Central memory CD8-positive, alpha-beta T cell (primary cell): ENCODE data around the gene CASP9.
"Not testable (repeated sequence)": the region's sequence is repeated elsewhere in the genome, so short reads cannot be mapped to it uniquely, and the experiment has no call there.

Experiments used
- ATAC-seq: fragments of 150-1000 bp; cut with Tn5 transposase; replicated peaks from 2 replicates; pipeline ENCODE4 v1.10.0; 2022; ENCODE audit warnings: mild to moderate bottlenecking, moderate FRiP score, moderate number of reproducible peaks; ENCODE audit not compliant: poor library complexity, severe bottlenecking; ENCODE audit errors: extremely low read depth
- DNase-seq, 2 donors: peaks; one replicate each; pipeline ENCODE4 v3.0.0; 2021; ENCODE audit warnings: low spot score in 2 of 2
- H3K27ac Mint-ChIP-seq: one replicate; pipeline ENCODE4 v1.8.0; 2022; ENCODE audit warnings: low read depth, mild to moderate bottlenecking, moderate library complexity, mixed read lengths
- H3K27me3 Mint-ChIP-seq: one replicate; pipeline ENCODE4 v1.8.0; 2022; ENCODE audit warnings: mixed read lengths
- H3K36me3 Mint-ChIP-seq: one replicate; pipeline ENCODE4 v1.8.0; 2022; ENCODE audit warnings: mild to moderate bottlenecking, moderate library complexity, mixed read lengths; ENCODE audit not compliant: insufficient read depth
- H3K4me1 Mint-ChIP-seq: one replicate; pipeline ENCODE4 v1.8.0; 2022; ENCODE audit warnings: mixed read lengths
- H3K4me3 Mint-ChIP-seq: one replicate; pipeline ENCODE4 v1.8.0; 2022; ENCODE audit warnings: mild to moderate bottlenecking, moderate library complexity, mixed read lengths
- H3K9me3 Mint-ChIP-seq: one replicate; pipeline ENCODE4 v1.8.0; 2022; ENCODE audit warnings: mixed read lengths

CASP9 gene

DNA sequence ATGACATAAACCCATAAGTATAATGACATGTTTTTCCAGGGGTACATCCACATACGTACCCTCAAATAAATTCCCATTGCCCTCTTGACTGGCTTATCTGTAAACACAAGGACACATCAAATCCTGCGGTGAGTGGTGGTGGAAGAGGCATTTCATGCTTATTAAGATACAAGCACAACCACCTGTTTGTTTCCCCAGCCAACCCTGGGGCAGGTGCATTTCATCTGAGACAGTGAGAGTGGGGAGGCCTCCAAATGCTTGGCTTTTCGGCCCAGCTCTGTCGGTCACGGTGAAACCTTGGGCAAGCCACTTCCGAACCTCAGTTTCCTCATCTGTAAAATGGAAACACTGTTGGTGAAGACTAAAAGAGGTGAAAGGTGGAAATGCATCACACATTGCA, 39.6 kb downstream of the CASP9 start:
- H3K9me3 Mint-ChIP-seq, H3K4me1 Mint-ChIP-seq, DNase-seq, H3K27me3 Mint-ChIP-seq, ATAC-seq, H3K36me3 Mint-ChIP-seq, H3K4me3 Mint-ChIP-seq, H3K27ac Mint-ChIP-seq: not testable (repeated sequence)

DNA sequence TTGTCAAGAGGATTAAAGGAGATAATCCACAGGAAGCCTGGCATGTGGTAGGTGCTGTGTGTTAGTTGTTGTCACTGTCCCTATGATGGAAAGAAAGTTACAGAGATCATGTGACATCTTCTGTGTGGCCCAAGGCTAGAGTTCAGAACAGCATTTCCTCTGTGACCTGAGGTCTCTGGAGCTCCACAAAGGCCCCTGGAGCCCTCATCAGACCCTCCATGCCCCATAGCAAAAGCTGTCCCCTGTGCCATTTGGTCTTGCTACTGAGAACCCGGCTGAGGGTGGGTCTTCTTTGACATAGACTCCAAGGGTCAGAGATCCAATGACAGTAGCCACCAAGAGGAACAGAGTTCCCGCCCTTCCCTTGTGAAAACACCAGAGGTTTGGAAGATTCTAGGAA, 40.0 kb downstream of the CASP9 start:
- H3K36me3 Mint-ChIP-seq, result peaks cover 7% of the 10 kb centered on the region
- no peaks in the 10 kb centered on the region for H3K4me1 Mint-ChIP-seq
- H3K27ac Mint-ChIP-seq, result no peak overlapping the region
- H3K9me3 Mint-ChIP-seq, result no peaks in the 10 kb centered on the region
- DNase-seq, result no peak
- H3K4me3 Mint-ChIP-seq, result no peak overlapping the region
- H3K27me3 Mint-ChIP-seq, result no peaks in the 10 kb centered on the region
- no peak for ATAC-seq

GRCh38 chr1:15482983-15483543, 41.0 kb downstream of the CASP9 start:
- H3K27me3 Mint-ChIP-seq, ATAC-seq, DNase-seq, H3K9me3 Mint-ChIP-seq, H3K36me3 Mint-ChIP-seq, H3K4me1 Mint-ChIP-seq, H3K4me3 Mint-ChIP-seq: not testable (repeated sequence)
- peak overlapping the region; percentile 59 for H3K27ac Mint-ChIP-seq

DNA sequence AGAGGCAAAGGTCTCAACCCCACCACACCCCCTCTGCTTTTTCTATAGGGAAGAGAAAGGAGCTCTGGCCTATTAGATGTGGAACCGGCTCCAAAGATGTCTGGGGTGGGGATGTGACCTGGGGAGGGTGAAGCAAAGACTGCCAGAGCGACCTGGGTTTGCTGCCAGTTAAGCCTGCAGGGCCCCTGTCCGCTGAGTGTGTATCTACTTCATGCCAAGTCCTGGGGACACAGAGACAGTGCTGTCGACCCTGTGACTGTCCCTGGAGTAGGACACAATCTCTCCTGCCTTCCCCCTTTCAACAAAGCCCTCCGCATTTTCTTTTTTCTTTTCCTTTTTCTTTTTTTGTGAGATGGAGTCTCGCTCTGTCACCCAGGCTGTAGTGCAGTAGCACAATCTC, 41.6 kb downstream of the CASP9 start:
- DNase-seq, H3K4me3 Mint-ChIP-seq, H3K4me1 Mint-ChIP-seq, H3K27me3 Mint-ChIP-seq, ATAC-seq, H3K9me3 Mint-ChIP-seq, H3K36me3 Mint-ChIP-seq: not testable (repeated sequence)
- H3K27ac Mint-ChIP-seq, result peak overlapping the region; percentile 59

GRCh38 chr1:15479654-15480347, 44.2 kb downstream of the CASP9 start:
- no peak for ATAC-seq
- Mint-ChIP-seq H3K36me3 (peaks cover 2% of the 10 kb centered on the region), H3K4me3 (no peak overlapping the region), H3K4me1 (no peaks in the 10 kb centered on the region), H3K27ac (no peak overlapping the region), H3K9me3 (no peaks in the 10 kb centered on the region), H3K27me3 (no peaks in the 10 kb centered on the region)
- no peak for DNase-seq

GRCh38 chr1:15477646-15478212, 46.3 kb downstream of the CASP9 start:
- Mint-ChIP-seq H3K9me3 (no peaks in the 10 kb centered on the region), H3K4me3 (no peak overlapping the region), H3K27me3 (no peaks in the 10 kb centered on the region), H3K4me1 (no peaks in the 10 kb centered on the region), H3K36me3 (peaks cover 2% of the 10 kb centered on the region), H3K27ac (no peak overlapping the region)
- DNase-seq (no peak), ATAC-seq (no peak)

- ATAC-seq (no peak), DNase-seq (no peak)
- H3K27ac Mint-ChIP-seq, result no peak overlapping the region
- H3K4me3 Mint-ChIP-seq, result no peak overlapping the region
- H3K9me3 Mint-ChIP-seq, result no peaks in the 10 kb centered on the region
- H3K4me1 Mint-ChIP-seq, result no peaks in the 10 kb centered on the region
- peaks cover 2% of the 10 kb centered on the region for H3K36me3 Mint-ChIP-seq
- no peaks in the 10 kb centered on the region for H3K27me3 Mint-ChIP-seq
Observed at GRCh38 chr1:15476927-15477326, 47.1 kb downstream of the CASP9 start.

DNA sequence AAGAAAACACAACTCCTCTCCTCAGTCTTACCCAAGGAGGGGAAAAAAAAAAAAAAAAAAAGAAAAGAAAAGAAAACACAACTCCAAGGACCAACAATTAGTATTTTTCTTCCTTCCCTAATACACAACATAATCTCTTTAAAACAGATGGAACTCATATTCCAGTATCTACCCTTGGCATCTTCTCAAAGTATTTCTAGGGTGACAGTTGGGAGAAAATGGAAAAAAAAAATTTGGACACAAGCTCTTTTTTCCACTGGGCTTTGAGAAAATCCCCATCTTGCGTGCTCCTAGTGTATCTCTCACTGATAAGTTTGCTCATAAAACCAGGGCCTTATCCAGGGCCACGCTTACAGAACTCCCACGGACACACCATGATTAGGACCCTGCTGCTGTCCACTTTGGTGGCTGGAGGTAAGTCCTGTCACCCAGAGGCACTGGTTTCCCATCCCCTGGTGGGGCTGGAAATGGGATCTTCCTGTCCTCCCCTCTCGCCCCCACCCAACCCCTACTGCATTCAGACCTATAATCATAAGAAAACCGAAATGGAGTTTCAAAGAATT, 48.2 kb downstream of the CASP9 start, which contains the start of gene CELA2B:
Gene CELA2B, plus strand, starts transcription at position 353 of the 563 bp plus-strand sequence. Its CDS starts 22 bp downstream, at position 375.
- no peak for DNase-seq
- Mint-ChIP-seq H3K4me3 (no peak within 1 kb of the TSS), H3K4me1 (no peaks in the 10 kb centered on the region), H3K9me3 (no peaks in the 10 kb centered on the region), H3K27ac (no peak within 1 kb of the TSS), H3K27me3 (no peaks in the 10 kb centered on the region), H3K36me3 (peaks cover 2% of the 10 kb centered on the region)
- no peak for ATAC-seq

DNA sequence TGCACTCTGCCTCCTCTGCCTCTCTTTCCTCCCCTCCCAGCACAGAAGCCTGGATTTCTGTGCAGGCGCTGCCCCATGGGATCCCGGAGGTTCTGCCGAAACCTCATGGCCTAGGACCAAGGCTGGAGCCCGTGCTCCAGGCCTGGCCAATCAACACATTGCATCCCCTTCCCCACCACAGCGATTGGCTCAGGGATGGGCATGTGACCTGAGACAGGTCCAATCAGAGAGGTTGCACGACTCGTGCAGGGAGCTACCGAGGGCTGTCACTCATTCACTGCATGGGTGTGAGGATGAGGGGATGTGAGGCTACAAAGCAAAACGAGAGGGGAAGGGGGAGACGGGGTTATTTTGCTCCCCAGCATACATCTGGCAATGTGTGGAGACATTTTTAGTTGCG, 51.4 kb downstream of the CASP9 start:
- Mint-ChIP-seq H3K27ac (no peak overlapping the region), H3K27me3 (no peaks in the 10 kb centered on the region), H3K4me1 (no peaks in the 10 kb centered on the region), H3K36me3 (peaks cover 2% of the 10 kb centered on the region), H3K4me3 (no peak overlapping the region), H3K9me3 (no peaks in the 10 kb centered on the region)
- DNase-seq, result no peak
- ATAC-seq, result no peak

DNA sequence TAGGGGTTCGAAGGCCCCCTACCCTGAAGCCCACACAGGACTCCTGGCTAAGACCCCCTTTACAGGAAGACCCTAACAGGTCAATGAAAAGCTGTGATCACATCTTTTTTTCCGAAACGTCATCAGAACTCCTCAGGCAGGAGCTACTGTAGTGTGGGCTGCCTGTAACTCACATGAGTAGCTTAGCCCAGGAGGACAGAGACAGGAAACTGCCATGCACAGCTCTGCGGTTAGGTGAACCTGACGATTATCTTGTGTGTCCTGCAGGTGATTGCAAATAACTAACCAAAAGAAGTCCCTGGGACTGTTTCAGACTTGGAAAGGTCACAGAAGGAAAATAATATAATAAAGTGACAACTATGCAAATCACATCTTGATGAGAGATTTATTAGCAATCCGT, 52.3 kb downstream of the CASP9 start:
- H3K9me3 Mint-ChIP-seq, ATAC-seq, H3K4me3 Mint-ChIP-seq, H3K4me1 Mint-ChIP-seq, H3K27ac Mint-ChIP-seq, H3K27me3 Mint-ChIP-seq, DNase-seq, H3K36me3 Mint-ChIP-seq: not testable (repeated sequence)

DNA sequence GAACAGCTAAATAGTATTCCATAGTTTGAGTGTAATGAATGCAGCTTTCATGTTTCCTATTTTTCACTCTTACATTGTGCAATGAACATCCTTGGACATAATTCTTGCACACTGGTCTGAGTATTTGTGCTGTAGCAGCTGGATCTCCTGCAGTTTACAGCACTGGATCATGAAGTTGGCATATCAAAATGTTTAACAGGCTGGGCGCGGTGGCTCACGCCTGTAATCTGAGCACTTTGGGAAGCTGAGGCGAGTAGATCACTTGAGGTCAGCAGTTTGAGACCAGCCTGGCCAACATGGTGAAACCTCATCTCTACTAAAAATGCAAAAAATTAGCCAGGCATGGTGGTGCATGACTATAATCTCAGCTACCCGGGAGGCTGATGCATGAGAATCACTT, 52.9 kb downstream of the CASP9 start:
- not testable (repeated sequence) for H3K4me1 Mint-ChIP-seq, DNase-seq, H3K4me3 Mint-ChIP-seq, H3K9me3 Mint-ChIP-seq, H3K27me3 Mint-ChIP-seq, H3K36me3 Mint-ChIP-seq, ATAC-seq, H3K27ac Mint-ChIP-seq

DNA sequence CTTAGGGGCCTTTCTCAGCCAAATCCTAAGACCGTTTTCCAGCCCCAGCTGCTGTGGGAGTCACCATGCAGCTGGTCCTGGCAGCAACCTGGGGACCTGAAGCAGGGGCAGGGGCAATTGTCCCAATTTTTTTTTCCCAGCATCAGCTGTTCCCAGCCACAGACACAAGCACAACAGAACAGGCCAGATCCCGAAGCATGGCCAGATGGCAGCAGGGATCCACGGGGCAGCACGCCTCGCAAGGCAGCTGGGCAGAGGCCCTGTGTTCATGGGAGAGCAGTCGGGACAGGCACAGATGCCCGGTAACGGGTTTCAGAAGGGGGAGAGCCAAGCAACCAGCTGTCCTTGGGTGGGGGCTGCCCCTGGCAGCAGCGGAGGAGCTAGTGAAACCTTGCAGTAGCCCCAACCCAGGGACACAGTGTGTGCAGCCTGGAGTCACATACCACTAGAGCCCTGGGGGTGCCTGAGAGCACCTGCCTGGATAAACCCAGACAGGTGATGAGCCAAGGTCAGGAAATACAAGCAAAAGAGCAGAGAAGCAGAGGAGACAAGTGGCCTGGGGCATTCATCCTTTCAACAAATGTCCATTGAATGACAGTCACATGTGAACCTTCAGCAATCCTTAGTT, 54.1 kb downstream of the CASP9 start:
- H3K4me1 Mint-ChIP-seq, H3K4me3 Mint-ChIP-seq, DNase-seq, ATAC-seq, H3K36me3 Mint-ChIP-seq, H3K27ac Mint-ChIP-seq, H3K9me3 Mint-ChIP-seq: not testable (repeated sequence)
- peaks cover 13% of the 10 kb centered on the region for H3K27me3 Mint-ChIP-seq
